Measurements from ENCODE around the gene CFAP53. TPM values are rescaled to one million over a fixed set of nuclear protein-coding genes. Genes with fewer than 3 reads are reported as not detected.
"Not testable (repeated sequence)": the region's sequence is repeated elsewhere in the genome, so short reads cannot be mapped to it uniquely, and the experiment has no call there.

CFAP53 gene, protein sequence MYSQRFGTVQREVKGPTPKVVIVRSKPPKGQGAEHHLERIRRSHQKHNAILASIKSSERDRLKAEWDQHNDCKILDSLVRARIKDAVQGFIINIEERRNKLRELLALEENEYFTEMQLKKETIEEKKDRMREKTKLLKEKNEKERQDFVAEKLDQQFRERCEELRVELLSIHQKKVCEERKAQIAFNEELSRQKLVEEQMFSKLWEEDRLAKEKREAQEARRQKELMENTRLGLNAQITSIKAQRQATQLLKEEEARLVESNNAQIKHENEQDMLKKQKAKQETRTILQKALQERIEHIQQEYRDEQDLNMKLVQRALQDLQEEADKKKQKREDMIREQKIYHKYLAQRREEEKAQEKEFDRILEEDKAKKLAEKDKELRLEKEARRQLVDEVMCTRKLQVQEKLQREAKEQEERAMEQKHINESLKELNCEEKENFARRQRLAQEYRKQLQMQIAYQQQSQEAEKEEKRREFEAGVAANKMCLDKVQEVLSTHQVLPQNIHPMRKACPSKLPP
- total RNA-seq = 0.13 TPM in 2 replicates

DNA sequence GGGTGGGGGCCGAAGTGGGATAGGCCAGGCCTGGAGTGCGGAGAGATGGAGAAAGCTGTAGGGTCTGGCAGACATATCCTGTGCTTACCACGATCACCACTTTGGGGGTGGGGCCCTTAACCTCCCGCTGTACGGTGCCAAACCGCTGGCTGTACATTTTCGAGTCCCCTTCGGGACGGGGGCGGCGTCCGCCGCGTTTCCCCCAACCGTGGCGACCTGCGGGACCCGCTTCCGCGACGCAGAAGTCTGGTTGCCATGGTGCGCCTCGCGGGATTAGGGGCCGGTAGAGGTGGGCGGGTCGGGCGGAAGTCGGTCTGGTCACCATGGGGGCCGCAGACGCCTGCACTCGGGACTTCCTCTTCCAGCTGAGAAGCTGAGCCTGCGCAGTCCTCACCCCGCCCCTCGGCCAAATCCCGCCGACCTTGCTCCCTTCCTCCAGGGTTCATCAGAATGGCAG, at the start of gene CFAP53:
TSS of gene CFAP53 (minus strand) at position 248 of the 457 bp plus-strand sequence. CDS start at position 157, 91 bp downstream.
- peak; percentile 74 to 91 for DNase-seq (ENCODE audit: low read depth in 2 of 2)

DNA sequence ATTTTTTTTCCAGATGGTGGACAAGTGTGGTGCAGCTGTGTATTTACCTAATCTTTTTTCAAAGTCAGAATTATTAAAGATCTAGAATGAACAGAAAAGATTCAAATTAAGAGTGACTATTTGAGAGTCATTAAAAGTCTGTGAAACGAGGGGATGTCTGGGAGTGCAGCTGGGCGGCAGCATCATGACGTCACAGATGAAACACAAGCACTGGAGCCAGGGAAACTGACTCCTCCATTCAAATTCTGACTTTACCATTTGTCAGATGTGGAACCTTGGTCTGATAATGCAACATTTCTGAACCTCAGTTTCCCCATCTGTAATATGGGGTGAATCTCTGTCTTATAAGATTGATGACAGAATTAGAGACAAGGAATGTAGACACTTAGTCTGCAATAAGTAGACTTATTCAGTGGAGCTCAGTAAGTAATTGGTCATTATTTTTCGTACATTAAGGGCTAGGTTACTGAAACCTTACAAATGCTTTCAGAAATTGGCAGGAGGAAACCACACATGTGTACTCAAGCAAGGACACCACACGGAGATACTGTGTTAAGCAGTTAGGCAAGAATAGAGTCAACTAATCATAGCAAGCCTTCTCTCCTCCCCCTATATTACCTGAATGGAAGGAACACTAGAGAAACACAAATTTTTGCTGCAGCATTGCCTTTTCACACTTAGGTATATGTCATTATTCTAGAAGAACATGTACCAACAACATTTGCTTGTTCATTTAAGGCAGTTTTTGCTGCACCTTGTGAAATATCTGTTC, 49.0 kb upstream of the CFAP53 start:
- no peak for DNase-seq (ENCODE audit: low read depth in 2 of 2)

DNA sequence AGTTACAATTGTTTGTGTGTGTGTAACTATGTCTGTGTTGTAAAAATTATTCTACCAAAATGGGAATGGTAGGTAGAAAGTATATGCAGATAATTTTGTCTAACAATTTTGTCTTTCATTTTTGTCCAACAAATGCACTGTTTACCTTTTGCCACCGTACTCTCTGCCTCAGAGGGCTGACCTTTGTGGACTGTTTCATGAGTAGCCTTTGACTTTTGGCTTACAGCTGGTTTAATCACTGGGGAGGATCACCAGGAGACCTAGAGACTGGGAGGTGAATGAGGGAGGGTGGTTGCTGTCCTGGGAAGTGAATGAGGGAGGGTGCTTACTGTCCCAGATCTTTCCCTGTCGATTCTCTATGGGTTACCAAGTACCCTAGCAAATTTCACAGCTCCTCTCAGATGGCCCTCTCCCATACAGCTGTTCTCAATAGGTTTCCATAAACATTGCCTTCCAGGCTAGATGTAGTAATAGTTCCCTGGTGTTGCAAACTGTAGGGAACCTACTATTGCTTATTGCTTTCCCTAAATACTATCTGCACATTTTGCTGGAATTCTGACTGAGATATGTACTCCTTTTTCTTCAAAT, 47.7 kb upstream of the CFAP53 start:
- DNase-seq (ENCODE audit: low read depth in 2 of 2) = no peak

DNA sequence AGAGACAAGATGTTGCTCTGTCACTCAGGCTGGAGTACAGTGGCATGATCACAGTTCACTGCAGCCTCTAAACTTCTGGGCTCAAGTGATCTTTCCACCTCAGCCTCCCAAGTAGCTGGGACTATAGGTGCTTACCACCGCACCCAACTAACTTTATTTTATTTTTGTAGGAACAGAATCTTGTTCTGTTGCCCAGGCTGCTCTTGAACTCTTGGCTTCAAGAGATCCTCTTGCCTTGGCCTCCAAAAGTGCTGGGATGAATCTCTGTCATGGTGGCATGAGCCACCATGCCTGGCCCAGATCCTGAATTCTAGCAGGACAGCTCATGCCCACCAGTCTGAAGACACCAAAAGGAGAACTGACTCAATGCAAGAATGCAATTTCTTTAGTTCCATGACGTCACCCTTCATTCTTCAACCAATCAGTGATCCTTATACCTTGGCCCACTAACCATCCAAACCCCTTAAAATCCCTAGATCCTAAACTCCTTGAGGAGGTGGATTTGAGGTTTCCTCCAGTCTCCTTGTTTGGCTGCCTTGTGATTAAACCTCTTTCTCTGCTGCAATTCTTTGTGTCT, 46.8 kb upstream of the CFAP53 start:
- no peak for DNase-seq (ENCODE audit: low read depth in 2 of 2)

DNA sequence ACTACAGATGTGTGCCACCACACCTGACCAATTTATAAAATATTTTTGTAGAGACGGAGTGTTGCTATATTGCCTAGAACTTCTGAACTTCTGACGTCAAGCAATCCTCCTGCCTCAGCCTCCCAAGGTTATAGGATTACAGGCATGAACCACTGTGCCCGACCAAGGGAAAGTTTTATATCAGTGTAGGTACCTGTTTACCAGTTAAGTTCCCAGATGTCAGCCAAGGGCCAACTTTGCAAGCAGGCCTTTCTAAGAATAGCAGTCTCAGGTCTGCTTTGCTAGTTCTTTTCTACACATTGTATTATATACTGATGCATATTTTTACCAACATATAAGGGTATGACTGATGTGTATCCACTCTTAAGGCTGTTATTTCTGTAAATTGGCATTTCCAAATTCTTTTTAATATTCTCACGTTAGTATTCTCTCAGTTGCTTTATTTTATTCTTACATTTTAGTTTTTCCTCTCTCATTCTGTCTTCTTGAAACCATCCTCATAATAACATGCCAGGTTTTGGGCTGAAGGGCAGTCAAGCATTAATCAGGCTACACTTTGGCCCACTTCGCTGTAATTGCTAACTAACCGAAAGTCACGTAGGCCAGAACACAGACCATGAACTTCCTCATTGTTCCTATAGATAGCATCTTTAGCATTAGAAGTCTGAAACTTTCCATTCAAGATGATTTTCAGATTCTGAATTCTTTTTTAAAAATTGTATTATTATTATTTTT, 46.2 kb upstream of the CFAP53 start:
- DNase-seq (ENCODE audit: low read depth in 2 of 2) = no peak

DNA sequence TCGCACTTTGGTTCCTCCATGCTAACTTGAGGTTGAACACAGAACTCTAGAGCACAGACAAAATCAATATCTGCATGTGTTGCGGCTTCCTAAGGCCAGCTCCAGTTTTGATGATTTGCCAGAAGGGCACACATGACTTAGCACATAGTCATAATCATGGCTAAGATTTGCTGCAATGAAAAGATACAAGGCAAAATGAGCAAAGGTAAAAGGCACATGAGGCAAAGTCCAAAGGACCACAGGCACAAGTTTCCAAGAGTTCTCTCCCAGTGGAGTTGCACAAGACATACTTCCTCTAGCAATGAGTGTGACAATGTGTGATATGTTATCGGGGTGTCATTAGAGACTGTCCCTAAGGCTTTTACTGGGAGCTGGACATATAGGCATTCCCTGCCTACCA, 45.4 kb upstream of the CFAP53 start:
- DNase-seq (ENCODE audit: low read depth in 2 of 2) = no peak

DNA sequence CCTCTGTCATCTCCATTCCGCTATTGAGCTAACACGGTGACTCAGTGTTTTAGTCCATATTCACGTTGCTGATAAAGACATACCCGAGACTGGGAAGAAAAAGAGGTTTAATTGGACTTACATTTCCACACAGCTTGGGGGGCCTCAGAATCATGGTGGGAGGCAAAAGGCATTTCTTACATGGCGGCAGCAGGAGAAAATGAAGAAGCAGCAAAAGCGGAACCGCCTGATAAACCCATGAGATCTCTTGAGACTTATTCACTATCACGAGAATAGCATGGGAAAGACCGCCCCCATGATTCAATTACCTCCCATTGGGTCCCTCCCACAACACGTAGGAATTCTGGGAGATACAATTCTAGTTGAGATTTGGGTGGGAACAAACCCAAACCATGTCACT, 43.8 kb upstream of the CFAP53 start:
- no peak for DNase-seq (ENCODE audit: low read depth in 2 of 2)

DNA sequence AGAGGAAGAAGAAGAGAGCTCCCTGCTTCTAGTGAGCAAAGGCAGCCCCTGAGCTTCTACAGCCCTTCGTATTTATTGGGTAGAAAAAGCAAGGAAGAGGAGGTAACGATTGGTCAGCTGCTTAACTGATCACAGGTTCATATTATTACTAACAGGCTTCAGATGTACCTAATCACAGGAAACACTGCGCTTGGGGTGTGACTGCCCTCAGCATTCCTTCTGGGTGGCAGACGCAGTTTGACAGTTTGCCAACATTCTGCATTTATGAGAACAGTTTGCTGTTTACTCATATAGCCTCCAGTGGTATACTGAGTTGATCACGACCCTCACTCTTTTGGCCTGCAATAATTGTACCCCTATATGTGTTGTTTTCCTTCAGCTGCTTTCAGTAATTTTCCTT, 42.6 kb upstream of the CFAP53 start:
- DNase-seq (ENCODE audit: low read depth in 2 of 2) = not testable (repeated sequence)

DNA sequence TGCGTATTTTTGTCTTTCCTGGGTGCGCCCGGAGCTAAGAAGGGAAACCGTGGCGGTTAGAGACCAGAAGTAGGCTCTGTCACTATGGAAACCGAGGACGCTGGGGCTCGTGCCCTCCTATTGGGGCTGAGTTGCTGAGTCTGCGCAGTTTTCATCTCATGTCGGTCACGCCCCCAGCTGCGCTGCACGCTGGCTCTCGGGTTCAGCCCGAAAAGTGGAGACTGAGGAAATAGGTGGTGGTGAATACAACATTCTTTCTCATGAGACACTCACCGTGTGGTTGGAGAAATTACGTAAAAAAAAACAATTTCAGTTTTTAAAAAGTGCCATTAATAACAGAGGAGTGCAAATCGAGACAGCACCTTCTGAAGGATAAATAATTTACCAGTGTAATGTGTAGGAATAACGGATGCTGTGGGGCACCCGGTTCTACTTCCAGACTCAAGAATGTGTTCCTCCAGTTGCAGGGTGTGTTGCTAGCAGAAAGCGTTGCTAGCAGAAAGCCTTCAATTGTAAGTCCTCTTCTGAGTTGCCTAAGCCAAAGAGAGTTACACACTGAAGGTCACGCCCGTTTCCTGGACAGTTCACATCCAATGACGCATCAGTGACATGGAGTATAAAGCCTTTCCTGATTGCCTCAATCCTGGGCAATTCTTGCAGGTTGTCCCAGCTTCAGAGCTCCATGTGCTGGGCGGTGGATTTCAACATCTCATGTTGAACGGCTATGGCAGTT, 41.6 kb upstream of the CFAP53 start:
- DNase-seq (ENCODE audit: low read depth in 2 of 2) = peak; percentile 79 to 83

DNA sequence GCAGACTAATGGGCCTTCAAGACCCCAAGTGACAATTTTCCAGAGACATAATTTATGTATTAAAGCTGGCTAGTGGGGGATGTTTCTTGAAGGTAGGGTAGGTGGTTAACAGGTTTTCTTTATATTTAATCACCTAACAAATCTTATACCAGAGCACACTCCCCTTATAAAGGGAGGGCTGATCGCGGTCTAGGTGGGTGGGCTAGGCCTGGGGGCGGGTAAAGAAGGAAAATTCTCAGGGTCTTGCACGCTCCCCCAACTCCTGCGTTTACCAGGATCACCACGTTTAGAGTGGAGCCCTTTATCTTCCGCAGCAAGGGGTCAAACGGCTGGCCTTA, 41.1 kb upstream of the CFAP53 start:
- DNase-seq (ENCODE audit: low read depth in 2 of 2) = no peak

DNA sequence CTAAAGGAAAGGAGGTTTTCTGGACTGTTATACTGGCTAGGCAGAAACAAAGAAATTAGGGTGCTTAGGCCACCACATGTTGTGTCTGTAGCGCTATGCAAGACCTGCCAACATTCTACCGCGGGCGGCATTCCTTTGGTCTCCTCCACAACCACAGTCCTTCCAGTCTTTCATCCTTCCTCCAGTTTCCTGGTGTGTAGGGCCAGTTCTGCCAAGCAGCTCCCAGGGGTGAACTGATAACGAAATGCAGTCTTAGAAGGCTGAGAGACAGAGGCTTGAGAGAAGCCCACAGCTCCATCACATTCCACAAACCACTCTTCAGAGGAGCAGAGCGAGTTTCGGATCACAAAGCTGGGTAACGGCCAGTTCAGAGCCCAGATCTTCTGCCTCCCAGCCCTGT, 40.6 kb upstream of the CFAP53 start:
- DNase-seq (ENCODE audit: low read depth in 2 of 2) = no peak

DNA sequence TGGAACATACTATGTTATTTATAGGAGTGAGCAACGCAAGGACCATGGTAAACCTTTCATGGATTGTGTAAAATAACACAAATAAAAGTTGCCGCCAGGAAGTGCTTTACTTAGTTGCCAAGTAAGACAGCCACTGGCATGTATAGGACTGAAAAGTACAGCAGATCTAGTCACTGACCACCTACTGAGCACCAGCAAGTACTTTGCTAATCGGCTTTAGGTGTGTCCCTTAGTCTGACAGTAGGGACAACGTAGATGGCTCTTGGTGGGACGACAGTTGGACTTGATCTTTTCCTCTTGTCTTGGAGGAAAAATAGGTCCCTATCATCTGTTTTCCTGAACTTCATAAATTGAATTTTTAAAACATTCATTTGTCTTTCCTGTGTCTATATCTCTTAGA, 34.8 kb upstream of the CFAP53 start:
- no peak for DNase-seq (ENCODE audit: low read depth in 2 of 2)

DNA sequence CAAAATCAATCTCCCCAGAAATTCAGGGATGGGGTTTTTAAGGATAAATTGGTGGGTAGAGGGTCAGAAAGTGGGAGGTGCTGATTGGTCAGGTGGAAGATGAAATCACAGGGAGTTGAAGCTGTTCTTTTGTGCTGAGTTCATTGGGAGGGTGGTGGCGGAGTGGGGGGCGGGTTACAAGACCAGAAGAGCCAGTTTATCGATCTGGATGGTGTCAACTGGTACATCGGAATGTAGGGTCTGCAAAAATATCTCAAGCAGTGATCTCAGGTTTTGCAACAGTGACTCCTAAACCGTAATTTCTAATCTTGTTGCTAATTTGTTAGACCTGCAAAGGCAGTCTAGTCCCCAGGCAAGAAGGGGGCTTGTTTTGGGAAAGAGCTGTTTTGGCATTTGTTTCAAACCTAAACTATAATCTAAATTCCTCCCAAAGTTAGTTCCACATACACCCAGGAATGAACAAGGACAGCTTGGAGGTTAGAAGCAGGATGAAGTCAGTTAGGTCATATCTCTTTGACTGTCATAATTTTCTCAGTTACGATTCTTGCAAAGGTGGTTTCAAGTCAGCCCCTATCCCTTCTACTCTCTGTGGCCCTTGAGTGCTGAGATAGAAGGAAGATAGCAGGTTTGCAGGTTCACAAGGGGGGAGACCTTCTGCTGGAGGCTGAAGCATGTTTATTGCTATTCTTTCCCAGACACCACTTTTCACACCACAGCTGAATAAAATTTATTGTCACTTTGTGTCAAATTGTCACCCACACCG, 33.5 kb upstream of the CFAP53 start:
- no peak for DNase-seq (ENCODE audit: low read depth in 2 of 2)

DNA sequence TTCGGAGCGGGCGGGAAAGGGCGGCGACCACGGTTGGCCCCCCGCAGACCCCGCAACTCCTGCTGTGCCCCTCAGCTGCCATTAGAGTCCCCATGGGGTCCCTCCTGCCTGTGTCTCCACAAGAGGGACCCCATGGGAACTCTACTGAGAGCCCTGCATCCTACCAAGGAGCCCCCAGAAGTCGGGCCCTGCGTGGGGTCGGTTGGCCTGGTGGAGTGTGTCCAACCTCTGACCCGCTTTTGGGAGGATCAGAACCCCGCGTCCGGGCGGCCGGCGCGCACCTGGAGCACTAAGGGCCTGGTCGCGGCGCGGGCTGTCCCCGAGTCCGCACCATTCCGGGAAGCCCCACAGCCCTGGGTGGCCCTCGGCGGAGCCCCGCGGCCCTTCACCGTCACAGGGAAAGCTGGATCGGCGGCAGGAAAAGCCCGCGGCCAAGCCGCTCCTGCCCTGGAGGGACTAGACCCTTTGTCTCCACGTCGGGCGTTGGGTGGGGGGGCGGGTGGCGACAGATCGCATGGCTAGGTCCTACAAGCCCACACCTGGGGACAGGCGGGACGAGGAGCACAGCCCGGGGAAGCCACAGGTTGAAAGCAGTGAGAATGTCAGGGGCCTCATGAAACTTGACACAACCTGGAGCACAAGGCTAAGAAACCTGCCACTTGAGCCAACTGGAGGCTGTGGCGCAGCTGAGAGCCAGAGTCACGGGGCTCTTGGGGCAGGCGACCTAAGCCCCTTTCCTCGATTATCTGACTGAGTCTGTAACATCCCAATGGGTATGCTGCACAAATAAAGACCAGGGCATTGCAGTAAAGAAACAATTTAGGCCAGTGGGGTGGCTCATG, 32.4 kb upstream of the CFAP53 start:
- no peak for DNase-seq (ENCODE audit: low read depth in 2 of 2)

DNA sequence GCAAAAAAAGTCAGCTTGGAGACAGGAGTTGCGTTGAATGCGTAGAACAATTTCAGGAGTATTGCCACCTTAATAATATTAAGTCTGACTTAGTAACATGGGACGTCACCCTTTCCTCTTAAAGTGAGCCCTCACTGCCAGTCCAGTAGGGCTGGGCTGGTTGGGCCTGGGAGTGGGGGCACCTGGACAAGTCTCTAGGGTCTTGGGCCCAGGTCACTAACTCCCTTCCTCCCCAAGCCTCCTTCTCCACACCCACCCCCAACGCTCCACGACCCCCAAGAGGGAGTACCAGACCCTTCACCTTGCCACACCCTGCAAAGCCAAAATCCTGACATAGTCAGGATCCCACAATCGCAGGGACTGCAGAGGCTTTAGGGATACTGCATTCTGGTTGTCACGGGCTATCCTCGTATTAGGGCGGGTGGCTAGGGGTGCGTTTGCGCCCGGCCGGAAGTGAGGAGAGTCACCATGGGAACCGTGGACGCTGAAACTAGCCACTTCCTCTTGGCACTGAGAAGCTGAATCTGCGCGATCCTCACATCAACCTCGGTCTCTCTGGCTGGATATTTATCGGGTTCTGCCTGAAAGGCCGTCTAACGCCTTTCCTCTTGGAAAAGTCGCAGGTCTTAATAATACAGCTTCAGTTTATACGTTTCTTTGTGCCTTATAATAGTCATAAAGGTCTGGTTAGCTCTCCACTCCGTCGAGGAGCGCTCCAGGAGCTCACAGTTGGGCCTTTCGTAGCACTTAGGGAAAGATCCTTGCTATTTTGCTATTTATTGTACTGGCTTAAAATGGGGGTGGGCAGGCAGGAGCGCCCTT, 31.5 kb upstream of the CFAP53 start:
- DNase-seq (ENCODE audit: low read depth in 2 of 2) = peak; percentile 32 to 52

DNA sequence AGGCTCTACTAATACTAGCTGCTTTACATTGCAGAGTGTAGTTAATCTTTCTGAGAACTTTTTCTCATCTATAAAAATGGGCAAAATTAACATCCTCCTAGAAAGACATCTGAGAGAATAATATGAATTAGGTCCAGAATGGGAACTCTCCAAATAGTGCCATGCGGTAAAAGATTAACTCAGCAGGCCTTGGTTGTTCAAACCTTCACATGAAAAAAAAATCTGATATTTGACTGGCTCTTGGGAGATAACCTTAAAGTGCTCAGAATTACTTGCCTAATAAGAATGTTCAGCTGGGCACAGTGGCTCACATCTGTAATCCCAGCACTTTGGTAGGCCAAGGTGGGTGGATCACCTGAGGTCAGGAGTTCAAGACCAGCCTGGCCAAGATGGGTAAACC, 26.7 kb upstream of the CFAP53 start:
- DNase-seq (ENCODE audit: low read depth in 2 of 2) = no peak

DNA sequence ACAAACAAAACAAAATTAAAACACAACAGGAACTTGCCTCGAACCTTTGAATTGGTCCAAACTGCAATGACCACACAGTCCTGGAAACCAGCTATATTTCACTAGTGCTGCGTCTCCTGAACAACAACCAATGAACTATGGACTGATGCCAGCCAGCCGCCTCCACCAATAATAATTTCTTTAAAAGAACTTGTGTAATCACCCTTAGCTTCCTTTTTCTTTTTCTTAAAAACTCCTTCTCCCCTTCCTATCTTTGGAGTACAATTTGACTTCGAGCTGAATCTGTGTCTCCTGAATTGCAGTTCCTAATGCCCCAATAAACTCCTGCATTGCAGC, 22.8 kb upstream of the CFAP53 start:
- no peak for DNase-seq (ENCODE audit: low read depth in 2 of 2)
